Activated CD4-positive, alpha-beta memory T cell treated with anti-CD3 and anti-CD28 coated beads, Interleukin-2, amount 10 ng/mL, durations not matched to agents 7 days and 5 days (primary cell): ENCODE measurements around the gene GTF2E1. TPM values are rescaled to one million over a fixed set of nuclear protein-coding genes. Genes with fewer than 3 reads are reported as not detected.
A peak's percentile ranks its signal among the peaks of the same experiment; 100 is the strongest.
"Not testable (repeated sequence)": the region's sequence is repeated elsewhere in the genome, so short reads cannot be mapped to it uniquely, and the experiment has no call there.

ENCODE experiments used
- CTCF ChIA-PET: fragments of 350-600 bp; sonication (Branson Sonifier 250); formaldehyde crosslinking; loops from one replicate; lab custom pipeline; 2021; ENCODE audit warnings: antibody characterized with exemption, inconsistent platforms; lab: Charles Lee
- POLR2A ChIA-PET: fragments of 350-600 bp; sonication (Branson Sonifier 250); formaldehyde crosslinking; loops from one replicate; lab custom pipeline; 2021; ENCODE audit warnings: antibody characterized with exemption; lab: Charles Lee
- DNase-seq: peaks from one replicate; pipeline ENCODE4 v3.0.0-alpha.2; 2020
- H3K27ac Mint-ChIP-seq: one replicate; pipeline ENCODE4 v1.8.0; 2021; ENCODE audit warnings: mild to moderate bottlenecking, mixed read lengths
- H3K27me3 Mint-ChIP-seq: one replicate; pipeline ENCODE4 v1.8.0; 2021; ENCODE audit warnings: mixed read lengths
- H3K36me3 Mint-ChIP-seq: one replicate; pipeline ENCODE4 v1.8.0; 2021; ENCODE audit warnings: low read depth, mixed read lengths
- H3K4me1 Mint-ChIP-seq: one replicate; pipeline ENCODE4 v1.8.0; 2021; ENCODE audit warnings: mixed read lengths
- H3K4me3 Mint-ChIP-seq: one replicate; pipeline ENCODE4 v1.8.0; 2021; ENCODE audit warnings: mild to moderate bottlenecking, mixed read lengths
- H3K9me3 Mint-ChIP-seq: one replicate; pipeline ENCODE4 v1.8.0; 2021; ENCODE audit warnings: mixed read lengths
- total RNA-seq, 2 experiments: library from RNA; stranded (reverse); gene quantifications; one replicate each; pipeline ENCODE4 v1.2.3, GENCODE V29; 2021

The GTF2E1 gene
- total RNA-seq = 10 to 100 TPM; 28.7 to 34.5 TPM

GRCh38 chr3:120742198-120742848, at the start of gene GTF2E1, which contains the start of gene RABL3:
Gene GTF2E1, plus strand, starts transcription at chr3:120742744. Its CDS starts 7,809 bp downstream, at chr3:120750553.
Gene RABL3, minus strand, starts transcription at chr3:120742516. Its CDS starts 9 bp downstream, at chr3:120742507.
- no peaks in the 10 kb centered on the region for H3K9me3 Mint-ChIP-seq
- CTCF ChIA-PET = interaction anchor here (0.7 to 2.3 kb wide), 6 partner anchors 23 to 184 kb away, joined by 3 to 6 read pairs (median 3); partner anchors contain the start of gene NDUFB4
- H3K4me1 Mint-ChIP-seq = peaks cover 45% of the 10 kb centered on the region
- POLR2A ChIA-PET = interaction anchor here (0.6 to 6.3 kb wide), 18 partner anchors 12 to 913 kb away, joined by 3 to 69 read pairs (median 4); partner anchors contain the start of genes LRRC58 and NDUFB4
- no peaks in the 10 kb centered on the region for H3K27me3 Mint-ChIP-seq
- peak; percentile 98 for DNase-seq
- peak within 1 kb of the TSS; percentile 80 for H3K4me3 Mint-ChIP-seq
- peaks cover 31% of the 10 kb centered on the region for H3K36me3 Mint-ChIP-seq
- peak within 1 kb of the TSS; percentile 95 for H3K27ac Mint-ChIP-seq

GRCh38 chr3:120693439-120694171, 48.9 kb upstream of the GTF2E1 start:
- Mint-ChIP-seq H3K4me3 (no peak overlapping the region), H3K4me1 (no peaks in the 10 kb centered on the region), H3K9me3 (no peaks in the 10 kb centered on the region), H3K27ac (no peak overlapping the region), H3K27me3 (no peaks in the 10 kb centered on the region), H3K36me3 (peaks cover 18% of the 10 kb centered on the region)
- ChIA-PET CTCF (no interaction called here), POLR2A (no interaction called here)
- DNase-seq = no peak

GRCh38 chr3:120699333-120699732, 43.2 kb upstream of the GTF2E1 start:
- ChIA-PET POLR2A (no interaction called here), CTCF (no interaction called here)
- Mint-ChIP-seq H3K4me3 (no peak overlapping the region), H3K27me3 (no peaks in the 10 kb centered on the region), H3K27ac (no peak overlapping the region), H3K4me1 (no peaks in the 10 kb centered on the region), H3K36me3 (peaks cover 26% of the 10 kb centered on the region), H3K9me3 (peaks cover 7% of the 10 kb centered on the region)
- no peak for DNase-seq

- CTCF ChIA-PET = no interaction called here
- POLR2A ChIA-PET = no interaction called here
Observed at GRCh38 chr3:120705884-120706582, 36.5 kb upstream of the GTF2E1 start.

GRCh38 chr3:120706950-120707349, 35.6 kb upstream of the GTF2E1 start:
- Mint-ChIP-seq H3K36me3 (peaks cover 30% of the 10 kb centered on the region), H3K9me3 (peaks cover 7% of the 10 kb centered on the region), H3K27ac (no peak overlapping the region), H3K27me3 (no peaks in the 10 kb centered on the region), H3K4me3 (no peak overlapping the region), H3K4me1 (no peaks in the 10 kb centered on the region)
- no peak for DNase-seq
- CTCF ChIA-PET = no interaction called here
- POLR2A ChIA-PET = no interaction called here

More at GRCh38 chr3:120705884-120706582, 36.5 kb upstream of the GTF2E1 start:
- peaks cover 7% of the 10 kb centered on the region for H3K9me3 Mint-ChIP-seq
- H3K36me3 Mint-ChIP-seq = peaks cover 33% of the 10 kb centered on the region
- H3K4me1 Mint-ChIP-seq = no peaks in the 10 kb centered on the region
- DNase-seq = no peak
- no peak overlapping the region for H3K27ac Mint-ChIP-seq
- H3K27me3 Mint-ChIP-seq = no peaks in the 10 kb centered on the region
- no peak overlapping the region for H3K4me3 Mint-ChIP-seq

- Mint-ChIP-seq H3K4me3 (no peak overlapping the region), H3K4me1 (peaks cover 1% of the 10 kb centered on the region), H3K36me3 (peaks cover 23% of the 10 kb centered on the region), H3K27me3 (no peaks in the 10 kb centered on the region), H3K9me3 (peaks cover 5% of the 10 kb centered on the region), H3K27ac (no peak overlapping the region)
- ChIA-PET POLR2A (no interaction called here), CTCF (no interaction called here)
- DNase-seq = no peak
Observed at GRCh38 chr3:120708408-120708807, 34.1 kb upstream of the GTF2E1 start.

- POLR2A ChIA-PET = no interaction called here
- H3K4me1 Mint-ChIP-seq = peaks cover 1% of the 10 kb centered on the region
Observed at GRCh38 chr3:120710369-120710768, 32.2 kb upstream of the GTF2E1 start.

GRCh38 chr3:120713262-120713661, 29.3 kb upstream of the GTF2E1 start:
- CTCF ChIA-PET = interaction anchor here (0.7 kb wide), 1 partner anchor 77 kb away, joined by 4 read pairs; no protein-coding TSS in a partner anchor
- Mint-ChIP-seq H3K4me1 (peaks cover 7% of the 10 kb centered on the region), H3K36me3 (peaks cover 3% of the 10 kb centered on the region)

More at GRCh38 chr3:120710369-120710768, 32.2 kb upstream of the GTF2E1 start:
- DNase-seq = no peak
- H3K36me3 Mint-ChIP-seq = peaks cover 9% of the 10 kb centered on the region
- CTCF ChIA-PET = interaction anchor here (0.8 kb wide), 1 partner anchor 152 kb away, joined by 4 read pairs; no protein-coding TSS in a partner anchor
- H3K9me3 Mint-ChIP-seq = no peaks in the 10 kb centered on the region
- no peak overlapping the region for H3K4me3 Mint-ChIP-seq
- no peaks in the 10 kb centered on the region for H3K27me3 Mint-ChIP-seq
- H3K27ac Mint-ChIP-seq = no peak overlapping the region

GRCh38 chr3:120719167-120719834, 23.2 kb upstream of the GTF2E1 start:
- H3K9me3 Mint-ChIP-seq, H3K27me3 Mint-ChIP-seq: not testable (repeated sequence)
- ChIA-PET CTCF (interaction anchor here (1.0 to 1.7 kb wide), 2 partner anchors 46 to 302 kb away, joined by 3 read pairs; no protein-coding TSS in a partner anchor), POLR2A (interaction anchor here (1.9 to 3.6 kb wide), 3 partner anchors 19 to 123 kb away, joined by 11 to 24 read pairs (median 14); partner anchors contain the start of genes GTF2E1, NDUFB4 and RABL3)
- DNase-seq = peak; percentile 85
- peaks cover 20% of the 10 kb centered on the region for H3K36me3 Mint-ChIP-seq
- peak overlapping the region; percentile 74 for H3K27ac Mint-ChIP-seq
- peak overlapping the region; percentile 59 for H3K4me3 Mint-ChIP-seq
- H3K4me1 Mint-ChIP-seq = peaks cover 31% of the 10 kb centered on the region

More at GRCh38 chr3:120713262-120713661, 29.3 kb upstream of the GTF2E1 start:
- Mint-ChIP-seq H3K4me3 (no peak overlapping the region), H3K9me3 (no peaks in the 10 kb centered on the region), H3K27ac (no peak overlapping the region), H3K27me3 (no peaks in the 10 kb centered on the region)
- POLR2A ChIA-PET = interaction anchor here (1.4 kb wide), 1 partner anchor 117 kb away, joined by 3 read pairs; no protein-coding TSS in a partner anchor
- DNase-seq = no peak

GRCh38 chr3:120726791-120727190, 15.8 kb upstream of the GTF2E1 start:
- Mint-ChIP-seq H3K4me1 (no peaks in the 10 kb centered on the region), H3K27ac (no peak overlapping the region), H3K27me3 (no peaks in the 10 kb centered on the region), H3K9me3 (peaks cover 5% of the 10 kb centered on the region), H3K36me3 (peaks cover 38% of the 10 kb centered on the region), H3K4me3 (no peak overlapping the region)
- ChIA-PET POLR2A (no interaction called here), CTCF (no interaction called here)
- no peak for DNase-seq

- no peaks in the 10 kb centered on the region for H3K4me1 Mint-ChIP-seq
- ChIA-PET CTCF (no interaction called here), POLR2A (interaction anchor here (2.4 kb wide), 1 partner anchor 12 kb away, joined by 8 read pairs; the partner anchor contains the start of genes GTF2E1 and RABL3)
- no peak overlapping the region for H3K27ac Mint-ChIP-seq
- peaks cover 31% of the 10 kb centered on the region for H3K36me3 Mint-ChIP-seq
- H3K27me3 Mint-ChIP-seq = no peaks in the 10 kb centered on the region
- H3K9me3 Mint-ChIP-seq = peaks cover 9% of the 10 kb centered on the region
- DNase-seq = no peak
- no peak overlapping the region for H3K4me3 Mint-ChIP-seq
Observed at GRCh38 chr3:120730576-120731542, 11.7 kb upstream of the GTF2E1 start.
